Smooth muscle cell (in vitro differentiated cells): ENCODE results near the gene NEU1. TPM values are rescaled to one million over a fixed set of nuclear protein-coding genes. Genes with fewer than 3 reads are reported as not detected.

ENCODE experiments used
- DNase-seq: peaks from one replicate; lab custom pipeline; 2025; ENCODE audit not compliant: unreplicated experiment; lab: John Stamatoyannopoulos, UW
- H2AFZ ChIP-seq: fragments of 200-600 bp; sonication (generic); 2 replicates; pipeline ENCODE4 v1.6.0; 2016; ENCODE audit warnings: antibody characterized with exemption, low read depth, mild to moderate bottlenecking
- H3F3A ChIP-seq: fragments of 200-600 bp; sonication (generic); 2 replicates; pipeline ENCODE4 v1.6.0; 2017; ENCODE audit warnings: antibody characterized with exemption, low read depth
- H3K27ac ChIP-seq: fragments of 200-600 bp; sonication (generic); 2 replicates; pipeline ENCODE4 v1.5.1; 2016; ENCODE audit warnings: low read depth, mild to moderate bottlenecking
- H3K27me3 ChIP-seq: fragments of 200-600 bp; sonication (generic); 2 replicates; pipeline ENCODE4 v1.6.1; 2016; ENCODE audit warnings: low read depth, mild to moderate bottlenecking
- H3K36me3 ChIP-seq: fragments of 200-600 bp; sonication (generic); 2 replicates; pipeline ENCODE4 v1.5.1; 2016; ENCODE audit warnings: low read depth
- H3K4me1 ChIP-seq: fragments of 200-600 bp; sonication (generic); 2 replicates; pipeline ENCODE4 v1.5.1; 2016; ENCODE audit warnings: low read depth
- H3K4me2 ChIP-seq: fragments of 200-600 bp; sonication (generic); 2 replicates; pipeline ENCODE4 v1.6.0; 2016; ENCODE audit warnings: mild to moderate bottlenecking
- H3K4me3 ChIP-seq: fragments of 200-600 bp; sonication (generic); 2 replicates; pipeline ENCODE4 v1.5.1; 2016; ENCODE audit warnings: mild to moderate bottlenecking
- H3K79me2 ChIP-seq: fragments of 200-600 bp; sonication (generic); 2 replicates; pipeline ENCODE4 v1.6.0; 2016; ENCODE audit warnings: low read depth, mild to moderate bottlenecking
- H3K9ac ChIP-seq: fragments of 200-600 bp; sonication (generic); 2 replicates; pipeline ENCODE4 v1.6.0; 2016; ENCODE audit warnings: low read depth
- H3K9me3 ChIP-seq: fragments of 200-600 bp; sonication (generic); replicated peaks from 2 replicates; pipeline ENCODE4 v1.5.1; 2016; ENCODE audit warnings: low read depth
- H4K20me1 ChIP-seq: fragments of 200-600 bp; sonication (generic); 2 replicates; pipeline ENCODE4 v1.6.0; 2016; ENCODE audit warnings: low read depth
- CTCF ChIP-seq: fragments of 200-600 bp; sonication (generic); IDR thresholded peaks from 2 replicates; pipeline ENCODE4 v1.5.1; 2017; ENCODE audit warnings: borderline replicate concordance, mild to moderate bottlenecking, antibody characterized with exemption; ENCODE audit not compliant: insufficient read depth, poor library complexity, severe bottlenecking
- WGBS: methylation state at CpG from one replicate; pipeline ENCODE4 v1.1.7; 2016; ENCODE audit warnings: low lambda C conversion rate; 5-methylcytosine and 5-hydroxymethylcytosine counted together
- polyA plus RNA-seq: library from polyadenylated mRNA; unstranded; fragments of >200 nt; fragmentation: Nextera tagmentation; extraction: Ambion mirVana; gene quantifications from 2 replicates; pipeline ENCODE4 v1.2.1, GENCODE V29; 2016
- total RNA-seq: library from RNA; depleted of rRNA; stranded (reverse); fragments of >200 nt; gene quantifications from 2 replicates; pipeline ENCODE4 v1.2.3, GENCODE V29; 2014

Gene NEU1
- total and polyA plus RNA-seq, 2 experiments from 2014 or later, result 47.5 to 52.7 TPM

- no peak overlapping the region for H3K4me3 ChIP-seq
- no peak overlapping the region for H3K9ac ChIP-seq
- H4K20me1 ChIP-seq, result peaks cover 4% of the 10 kb centered on the region
- no peak for DNase-seq
- 99% methylated on average over 39 of the region's 49 CpGs for WGBS
- H3K27me3 ChIP-seq, result no peaks in the 10 kb centered on the region
- H3K4me1 ChIP-seq, result peaks cover 14% of the 10 kb centered on the region
- no peaks in the 10 kb centered on the region for H3K79me2 ChIP-seq
- no peak overlapping the region for H3K27ac ChIP-seq
- no peak for TF ChIP-seq CTCF
- H3K4me2 ChIP-seq, result no peak overlapping the region
- no peaks in the 10 kb centered on the region for H3K36me3 ChIP-seq
- H3K9me3 ChIP-seq, result no peaks in the 10 kb centered on the region
- H2AFZ ChIP-seq, result no peak overlapping the region
- H3F3A ChIP-seq, result peaks cover 9% of the 10 kb centered on the region
Measured at GRCh38 chr6:31899882-31900722, 37.5 kb upstream of the NEU1 start.

GRCh38 chr6:31899215-31899614, 36.6 kb upstream of the NEU1 start:
- Histone ChIP-seq H3K9ac (no peak overlapping the region), H3K27me3 (no peaks in the 10 kb centered on the region), H3K4me3 (no peak overlapping the region), H3F3A (peaks cover 9% of the 10 kb centered on the region), H3K36me3 (no peaks in the 10 kb centered on the region), H2AFZ (no peak overlapping the region), H3K79me2 (no peaks in the 10 kb centered on the region), H4K20me1 (peaks cover 4% of the 10 kb centered on the region), H3K9me3 (no peaks in the 10 kb centered on the region), H3K27ac (no peak overlapping the region), H3K4me1 (peaks cover 14% of the 10 kb centered on the region), H3K4me2 (no peak overlapping the region)
- DNase-seq, result no peak
- no peak for TF ChIP-seq CTCF
- WGBS, result 86% methylated on average over 5 of the region's 5 CpGs

GRCh38 chr6:31898383-31899011, 35.9 kb upstream of the NEU1 start:
- 23% methylated on average over 8 of the region's 8 CpGs for WGBS
- Histone ChIP-seq H3K4me3 (peak overlapping the region; percentile 84), H3K4me1 (peaks cover 14% of the 10 kb centered on the region), H3K9me3 (no peaks in the 10 kb centered on the region), H3K9ac (peak overlapping the region; percentile 61), H3F3A (peaks cover 9% of the 10 kb centered on the region), H3K79me2 (no peaks in the 10 kb centered on the region), H3K4me2 (peak overlapping the region; percentile 98), H2AFZ (peak overlapping the region; percentile 91), H4K20me1 (peaks cover 4% of the 10 kb centered on the region), H3K36me3 (no peaks in the 10 kb centered on the region), H3K27me3 (no peaks in the 10 kb centered on the region), H3K27ac (peak overlapping the region; percentile 3)
- no peak for TF ChIP-seq CTCF
- DNase-seq, result no peak
